Cardiac muscle cell (in vitro differentiated cells and primary cell): ENCODE measurements around the gene KIF26B. TPM values are rescaled to one million over a fixed set of nuclear protein-coding genes. Genes with fewer than 3 reads are reported as not detected.

Experiments
- DNase-seq, 2 donors: peaks; one replicate each; pipeline versions ENCODE4 v3.0.0 to v3.0.0-alpha.2; 2010 to 2017; ENCODE audit warnings: low read depth in 1 of 2, low spot score in 1 of 2
- H3K27ac ChIP-seq: fragments of 200-600 bp; sonication (generic); 2 replicates; pipeline ENCODE4 v1.5.1; 2016
- H3K27me3 ChIP-seq: fragments of 200-600 bp; sonication (generic); 2 replicates; pipeline ENCODE4 v1.6.0; 2016; ENCODE audit warnings: control low read depth
- H3K36me3 ChIP-seq: fragments of 200-600 bp; sonication (generic); 2 replicates; pipeline ENCODE4 v1.5.1; 2016; ENCODE audit warnings: control low read depth
- H3K4me1 ChIP-seq: fragments of 200-600 bp; sonication (generic); 2 replicates; pipeline ENCODE4 v1.8.1; 2017; ENCODE audit warnings: low read depth, mild to moderate bottlenecking, mixed run types
- H3K4me3 ChIP-seq: fragments of 200-600 bp; sonication (generic); 2 replicates; pipeline ENCODE4 v1.5.1; 2016; ENCODE audit warnings: mild to moderate bottlenecking
- H3K9me3 ChIP-seq: fragments of 200-600 bp; sonication (generic); 2 replicates; pipeline ENCODE4 v1.5.1; 2017; ENCODE audit warnings: low read depth, mild to moderate bottlenecking, control low read depth
- polyA plus RNA-seq: library from polyadenylated mRNA; unstranded; fragments of >200 nt; fragmentation: Nextera tagmentation; extraction: Ambion mirVana; gene quantifications from 2 replicates; pipeline ENCODE4 v1.2.1, GENCODE V29; 2016
- total RNA-seq: library from RNA; depleted of rRNA; stranded (reverse); fragments of >200 nt; gene quantifications from 2 replicates; pipeline ENCODE4 v1.2.3, GENCODE V29; 2016
- TF ChIP-seq, protein P1 (sequence below): IDR thresholded peaks from 2 replicates; pipeline ENCODE4 v1.5.1; 2012; ENCODE audit warnings: low read depth, mild to moderate bottlenecking, low read length

The KIF26B gene
- total and polyA plus RNA-seq, 2 experiments from 2014 or later, result 58.9 to 177 TPM

DNA sequence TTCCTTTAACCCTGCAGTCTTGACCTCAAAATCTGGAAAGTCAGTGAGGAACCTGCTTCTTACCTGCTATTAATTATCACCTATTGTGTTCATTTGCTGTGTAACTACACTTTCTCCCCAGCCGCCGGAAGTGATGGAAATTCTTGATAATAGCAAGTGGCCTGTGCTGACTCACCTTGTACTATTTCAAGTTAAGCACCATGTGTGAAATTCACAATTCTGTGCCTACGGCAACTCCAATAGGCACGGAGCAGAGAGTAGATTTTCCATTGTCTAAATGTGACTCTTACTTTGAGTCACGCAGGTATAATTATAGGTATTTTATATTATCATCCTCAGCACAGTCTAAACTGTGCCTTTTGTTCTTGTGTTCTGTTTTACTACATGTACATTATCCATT, 466.8 kb downstream of the KIF26B start:
- TF ChIP-seq, protein P1, sequence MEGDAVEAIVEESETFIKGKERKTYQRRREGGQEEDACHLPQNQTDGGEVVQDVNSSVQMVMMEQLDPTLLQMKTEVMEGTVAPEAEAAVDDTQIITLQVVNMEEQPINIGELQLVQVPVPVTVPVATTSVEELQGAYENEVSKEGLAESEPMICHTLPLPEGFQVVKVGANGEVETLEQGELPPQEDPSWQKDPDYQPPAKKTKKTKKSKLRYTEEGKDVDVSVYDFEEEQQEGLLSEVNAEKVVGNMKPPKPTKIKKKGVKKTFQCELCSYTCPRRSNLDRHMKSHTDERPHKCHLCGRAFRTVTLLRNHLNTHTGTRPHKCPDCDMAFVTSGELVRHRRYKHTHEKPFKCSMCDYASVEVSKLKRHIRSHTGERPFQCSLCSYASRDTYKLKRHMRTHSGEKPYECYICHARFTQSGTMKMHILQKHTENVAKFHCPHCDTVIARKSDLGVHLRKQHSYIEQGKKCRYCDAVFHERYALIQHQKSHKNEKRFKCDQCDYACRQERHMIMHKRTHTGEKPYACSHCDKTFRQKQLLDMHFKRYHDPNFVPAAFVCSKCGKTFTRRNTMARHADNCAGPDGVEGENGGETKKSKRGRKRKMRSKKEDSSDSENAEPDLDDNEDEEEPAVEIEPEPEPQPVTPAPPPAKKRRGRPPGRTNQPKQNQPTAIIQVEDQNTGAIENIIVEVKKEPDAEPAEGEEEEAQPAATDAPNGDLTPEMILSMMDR, result no peak
- Histone ChIP-seq H3K36me3 (peaks cover 13% of the 10 kb centered on the region), H3K4me3 (no peak overlapping the region), H3K4me1 (peaks cover 9% of the 10 kb centered on the region), H3K9me3 (no peaks in the 10 kb centered on the region), H3K27me3 (no peaks in the 10 kb centered on the region), H3K27ac (peak overlapping the region; percentile 67)
- DNase-seq, result no peak

DNA sequence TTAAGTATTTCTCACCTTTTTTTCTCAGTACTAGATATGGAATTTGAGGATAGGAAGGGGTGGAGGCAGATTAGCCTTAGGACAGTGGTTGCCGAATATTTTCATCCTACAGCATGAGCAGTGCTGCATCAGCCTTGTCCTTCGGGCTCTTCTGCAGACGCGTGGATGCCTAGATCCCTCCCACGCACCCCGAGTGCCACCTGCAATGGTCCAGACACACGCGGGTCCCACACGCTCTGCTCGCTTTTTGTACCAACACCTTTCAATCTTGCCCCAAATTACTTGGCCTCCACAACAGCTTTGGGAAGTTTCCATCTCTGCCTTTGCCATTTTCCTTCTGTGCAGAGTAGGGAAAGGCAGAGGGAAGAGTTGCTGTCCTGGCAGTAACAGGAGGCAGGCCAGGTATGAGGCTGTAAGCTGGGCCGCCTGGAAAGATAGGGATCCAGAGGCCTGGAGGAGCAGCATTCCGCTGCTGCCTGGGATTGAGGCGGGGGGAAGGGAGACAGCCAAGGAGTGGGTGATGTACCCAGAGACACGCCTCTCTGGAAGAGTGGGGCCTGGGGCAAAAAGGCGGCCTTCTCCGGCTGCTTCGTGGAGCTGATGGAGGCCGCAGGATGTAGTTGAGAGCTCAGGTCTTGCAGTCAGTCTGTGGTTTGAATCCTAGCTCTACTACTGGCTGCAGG, 467.7 kb downstream of the KIF26B start:
- peaks cover 4% of the 10 kb centered on the region for H3K36me3 ChIP-seq
- TF ChIP-seq, protein P1, result no peak
- H3K4me1 ChIP-seq, result peaks cover 13% of the 10 kb centered on the region
- H3K9me3 ChIP-seq, result no peaks in the 10 kb centered on the region
- H3K27ac ChIP-seq, result peak overlapping the region; percentile 67
- DNase-seq, result no peak
- no peak overlapping the region for H3K4me3 ChIP-seq
- H3K27me3 ChIP-seq, result no peaks in the 10 kb centered on the region

DNA sequence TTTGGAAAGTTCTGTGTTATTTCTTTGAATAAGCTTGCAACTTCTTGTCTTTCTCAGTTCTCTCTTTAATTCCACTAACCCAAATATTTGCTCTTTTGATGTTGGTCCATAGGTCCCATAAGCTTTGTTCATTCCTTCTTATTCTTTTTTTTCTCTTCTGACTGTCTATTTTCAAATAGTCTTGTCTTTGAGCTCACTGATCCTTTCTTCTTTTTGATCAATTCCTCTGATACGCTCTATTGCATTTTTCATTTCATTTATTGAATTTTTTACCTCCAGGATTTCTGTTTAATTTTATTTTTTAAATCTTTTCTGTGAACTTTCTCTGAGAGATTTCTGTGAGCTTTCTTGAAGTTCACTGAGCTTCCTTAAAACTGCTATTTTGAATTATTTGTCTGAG, 486.6 kb downstream of the KIF26B start:
- DNase-seq, result no peak
- peaks cover 28% of the 10 kb centered on the region for H3K4me1 ChIP-seq
- peaks cover 2% of the 10 kb centered on the region for H3K36me3 ChIP-seq
- no peaks in the 10 kb centered on the region for H3K9me3 ChIP-seq
- TF ChIP-seq, protein P1, result no peak
- no peaks in the 10 kb centered on the region for H3K27me3 ChIP-seq
- H3K4me3 ChIP-seq, result no peak overlapping the region
- H3K27ac ChIP-seq, result no peak overlapping the region

GRCh38 chr1:245645406-245645805, 490.6 kb downstream of the KIF26B start:
- Histone ChIP-seq H3K27ac (peak overlapping the region; percentile 95), H3K9me3 (no peaks in the 10 kb centered on the region), H3K4me1 (peaks cover 40% of the 10 kb centered on the region), H3K4me3 (no peak overlapping the region), H3K27me3 (no peaks in the 10 kb centered on the region), H3K36me3 (peaks cover 8% of the 10 kb centered on the region)
- no peak for DNase-seq
- TF ChIP-seq, protein P1, result no peak

DNA sequence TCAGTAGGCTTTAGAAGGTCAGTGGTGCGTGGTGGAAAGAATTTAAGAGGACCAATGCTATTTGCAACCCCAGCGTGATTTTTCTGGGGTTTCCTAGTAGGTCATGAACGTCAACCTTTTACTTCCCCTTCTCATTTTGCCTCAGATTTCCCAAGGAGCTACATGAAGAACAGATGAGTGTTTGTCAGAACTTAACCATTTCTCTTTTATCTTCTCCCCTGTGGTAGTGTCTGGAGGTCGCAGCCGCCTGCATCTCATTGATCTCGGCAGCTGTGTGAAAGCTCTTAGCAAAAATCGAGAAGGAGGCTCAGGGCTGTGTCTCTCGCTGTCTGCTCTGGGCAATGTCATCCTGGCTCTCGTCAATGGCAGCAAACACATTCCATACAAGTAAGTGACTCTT, 491.1 kb downstream of the KIF26B start:
- TF ChIP-seq, protein P1, result no peak
- peaks cover 44% of the 10 kb centered on the region for H3K4me1 ChIP-seq
- peak overlapping the region; percentile 95 for H3K27ac ChIP-seq
- H3K36me3 ChIP-seq, result peaks cover 8% of the 10 kb centered on the region
- H3K4me3 ChIP-seq, result no peak overlapping the region
- peak in 1 of 2 donors; percentile 69 for DNase-seq
- no peaks in the 10 kb centered on the region for H3K9me3 ChIP-seq
- no peaks in the 10 kb centered on the region for H3K27me3 ChIP-seq
